22Rv1 (cell line): ENCODE measurements around the gene PNLDC1.

Experiments used
- CTCF ChIP-seq: fragments of 450-650 bp; IDR thresholded peaks from 2 replicates; pipeline ENCODE4 v1.5.1; 2017; ENCODE audit warnings: mild to moderate bottlenecking
- ZFX ChIP-seq: fragments of 450-650 bp; IDR thresholded peaks from 2 replicates; pipeline ENCODE4 v1.6.1; 2017; ENCODE audit warnings: antibody characterized with exemption, borderline replicate concordance

- TF ChIP-seq CTCF: no peak
- no peak for TF ChIP-seq ZFX
These were observed 37.4 kb downstream of the PNLDC1 start for GRCh38 chr6:159837511-159837910.
